Right lobe of liver (tissue), 6 donors: ENCODE data around the gene RPS6KB2. TPM values are rescaled to one million over a fixed set of nuclear protein-coding genes. Genes with fewer than 3 reads are reported as not detected.

Source experiments
- ATAC-seq, 4 donors: fragments of 200-7000 bp; cut with Tn5 transposase; one replicate each; pipeline ENCODE4 v1.9.1; 2020; ENCODE audit warnings: mild to moderate bottlenecking in 4 of 4, moderate library complexity in 4 of 4
- DNase-seq, 3 donors: peaks; one replicate each; pipeline ENCODE4 v3.0.0-alpha.2; 2020
- H3K27ac ChIP-seq, 3 donors: fragments of 200-600 bp; one replicate each; pipeline ENCODE4 v1.8.0; 2022
- H3K27me3 ChIP-seq, 2 donors: fragments of 200-600 bp; one replicate each; pipeline ENCODE4 v1.8.0; 2022
- H3K36me3 ChIP-seq, 4 donors: fragments of 200-600 bp; sonication (generic) in 1 of 4; one replicate each; pipeline versions ENCODE4 v1.5.1 to v1.8.0; 2017 to 2022; ENCODE audit warnings: control low read depth in 1 of 4
- H3K4me1 ChIP-seq, 4 donors: fragments of 200-600 bp; sonication (generic) in 1 of 4; one replicate each; pipeline versions ENCODE4 v1.5.1 to v1.8.0; 2017 to 2022; ENCODE audit warnings: control low read depth in 1 of 4
- H3K4me3 ChIP-seq, 3 donors: fragments of 200-600 bp; one replicate each; pipeline ENCODE4 v1.8.0; 2022
- H3K9me3 ChIP-seq, 4 donors: fragments of 200-600 bp; sonication (generic) in 1 of 4; one replicate each; pipeline versions ENCODE4 v1.5.1 to v1.8.0; 2017 to 2022; ENCODE audit warnings: control low read depth in 1 of 4
- CTCF ChIP-seq, 4 donors: fragments of 200-600 bp in 3 of 4; fragments of 450-650 bp in 1 of 4; IDR thresholded peaks; one replicate each; pipeline versions ENCODE4 v1.5.1 to v1.8.0; 2016 to 2022; ENCODE audit warnings: antibody characterized with exemption in 4 of 4, mild to moderate bottlenecking in 2 of 4
- POLR2A ChIP-seq: fragments of 450-650 bp; IDR thresholded peaks from one replicate; pipeline ENCODE4 v1.6.1; 2017; ENCODE audit warnings: antibody characterized with exemption, mild to moderate bottlenecking
- WGBS: methylation state at CpG from one replicate; pipeline ENCODE4 v1.1.6; 2018; ENCODE audit warnings: low coverage, low lambda C conversion rate; ENCODE audit not compliant: insufficient coverage; ENCODE audit errors: missing lambda C conversion rate; 5-methylcytosine and 5-hydroxymethylcytosine counted together
- intact Hi-C, 2 donors: fragments of 100-400 bp; cut with DNase I; formaldehyde crosslinking; loops; one replicate each; pipeline versions ENCODE4 v1.11.2 to v1.14.1; 2022
- total RNA-seq, 6 experiments: library from RNA; depleted of rRNA in 2 of 6; stranded (reverse); fragments of >200 nt in 2 of 6; fragmentation: NEBNext Ultra II Directional in 3 of 6; extraction: Animal tissue kit (Norgen Biotek cat#: 25700) in 3 of 6; gene quantifications; one replicate each; pipeline versions ENCODE4 v1.1.0 to v1.2.4, GENCODE V29; 2016 to 2023
- donor health status: DM: no; HTN: yes; CAD: no.
- donor health status: DM: no; HTN: no; CAD: no.
- donor health status: DM: no; HTN: no; CAD: no.
- donor health status: DM: no; HTN: yes; CAD: no.
- donor health status: DM: no; HTN: yes; CAD: no.

The RPS6KB2 gene
- total RNA-seq, 6 experiments from 2014 or later, result 18.8 to 37.1 (median 27.1) TPM

DNA sequence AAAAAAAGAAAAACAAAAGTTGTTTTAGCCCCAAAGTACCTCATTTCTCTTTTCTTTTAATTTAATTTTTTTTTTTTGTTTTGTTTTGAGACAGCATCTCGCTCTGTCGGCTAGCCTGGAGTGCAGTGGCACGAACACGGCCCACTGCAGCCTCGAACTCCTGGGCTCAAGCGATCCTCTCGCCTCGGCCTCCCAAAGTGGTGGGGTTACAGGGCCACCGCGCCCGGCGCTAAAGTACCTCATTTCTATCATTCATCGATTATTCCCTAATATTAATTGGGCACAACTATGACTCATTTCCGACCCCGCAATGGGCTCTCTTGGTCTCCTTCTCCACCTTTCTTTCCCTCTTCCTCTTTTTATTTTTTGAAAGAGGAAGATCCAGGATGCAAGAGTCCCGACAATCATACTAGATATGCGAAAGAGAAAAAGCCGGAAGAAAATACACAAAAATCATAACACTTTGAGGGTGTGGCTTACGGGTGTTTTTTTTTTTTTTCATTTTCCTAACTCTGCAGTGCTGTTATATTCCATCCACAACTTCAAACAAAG is 54.1 kb downstream of the RPS6KB2 start:
- TF ChIP-seq POLR2A (no peak), CTCF (IDR thresholded peaks at IDR 0.05) (no peak)
- Histone ChIP-seq H3K9me3 (no peaks in the 10 kb centered on the region), H3K27ac (peak overlapping the region; percentile 58 to 78 (median 68)), H3K4me1 (peaks cover 0 to 15% (median 5%) of the 10 kb centered on the region in 4 donors), H3K27me3 (no peaks in the 10 kb centered on the region), H3K36me3 (no peaks in the 10 kb centered on the region), H3K4me3 (peak overlapping the region; percentile 54 to 66 (median 61))
- ATAC-seq, result peak in 2 of 4 donors; percentile 27 to 31
- intact Hi-C loops, result no loop called here
- no peak for DNase-seq
- WGBS, result 41% methylated on average over 18 of the region's 19 CpGs

- 1% methylated on average over 30 of the region's 60 CpGs for WGBS
- intact Hi-C loops, result no loop called here
- H3K27ac ChIP-seq, result peak within 1 kb of the TSS; percentile 58 to 78 (median 68)
Measured at GRCh38 chr11:67482827-67483798, 54.8 kb downstream of the RPS6KB2 start, which contains the start of gene AIP. AIP (plus strand) TSS chr11:67483026; CDS start chr11:67483159, 133 bp downstream.

GRCh38 chr11:67483831-67484665 is 55.8 kb downstream of the RPS6KB2 start:
- intact Hi-C loops, result no loop called here
- H3K4me3 ChIP-seq, result peak overlapping the region in 2 of 3 donors; percentile 61 to 66
- H3K27ac ChIP-seq, result no peak overlapping the region
- peaks cover 0 to 15% (median 5%) of the 10 kb centered on the region in 4 donors for H3K4me1 ChIP-seq
- no peak for TF ChIP-seq CTCF (IDR thresholded peaks at IDR 0.05)
- TF ChIP-seq POLR2A, result no peak
- peaks cover 0 to 6% (median 0%) of the 10 kb centered on the region in 4 donors for H3K36me3 ChIP-seq
- ATAC-seq, result no peak
- 87% methylated on average over 14 of the region's 16 CpGs for WGBS
- no peak for DNase-seq
- H3K9me3 ChIP-seq, result no peaks in the 10 kb centered on the region
- H3K27me3 ChIP-seq, result no peaks in the 10 kb centered on the region

More at GRCh38 chr11:67482827-67483798, 54.8 kb downstream of the RPS6KB2 start, which contains the start of gene AIP:
- TF ChIP-seq POLR2A, result peak; percentile 60
- peak in 2 of 4 donors; percentile 14 to 29 for TF ChIP-seq CTCF (IDR thresholded peaks at IDR 0.05)
- Histone ChIP-seq H3K36me3 (peaks cover 0 to 5% (median 0%) of the 10 kb centered on the region in 4 donors), H3K4me1 (peaks cover 0 to 15% (median 5%) of the 10 kb centered on the region in 4 donors), H3K27me3 (no peaks in the 10 kb centered on the region), H3K4me3 (peak within 1 kb of the TSS; percentile 54 to 66 (median 61)), H3K9me3 (no peaks in the 10 kb centered on the region)
- ATAC-seq (peak; percentile 98 to 99 (median 98)), DNase-seq (peak; percentile 96 to 98 (median 97))

- 83% methylated on average over 6 of the region's 11 CpGs for WGBS
- Histone ChIP-seq H3K27ac (no peak overlapping the region), H3K4me3 (no peak overlapping the region), H3K27me3 (no peaks in the 10 kb centered on the region), H3K4me1 (peaks cover 0 to 15% (median 5%) of the 10 kb centered on the region in 4 donors), H3K9me3 (no peaks in the 10 kb centered on the region), H3K36me3 (peaks cover 0 to 6% (median 0%) of the 10 kb centered on the region in 4 donors)
- intact Hi-C loops, result no loop called here
- TF ChIP-seq POLR2A, result no peak
- no peak for TF ChIP-seq CTCF (IDR thresholded peaks at IDR 0.05)
- DNase-seq (peak in 2 of 3 donors; percentile 28 to 50), ATAC-seq (no peak)
Measured at GRCh38 chr11:67484847-67485311, 56.6 kb downstream of the RPS6KB2 start.
